MM.1S (cell line): ENCODE data around the gene CFAP54.

Source experiments
- EZH2phosphoT487 ChIP-seq: fragments of 300-600 bp; sonication (generic); IDR thresholded peaks from 2 replicates; pipeline ENCODE4 v1.6.1; 2018; ENCODE audit warnings: antibody characterized with exemption, low read length
- TF ChIP-seq, protein P1 (sequence below): fragments of 300-600 bp; sonication (generic); IDR thresholded peaks from 2 replicates; pipeline ENCODE4 v1.5.1; 2016; ENCODE audit warnings: antibody characterized with exemption, low read length, mixed read lengths

DNA sequence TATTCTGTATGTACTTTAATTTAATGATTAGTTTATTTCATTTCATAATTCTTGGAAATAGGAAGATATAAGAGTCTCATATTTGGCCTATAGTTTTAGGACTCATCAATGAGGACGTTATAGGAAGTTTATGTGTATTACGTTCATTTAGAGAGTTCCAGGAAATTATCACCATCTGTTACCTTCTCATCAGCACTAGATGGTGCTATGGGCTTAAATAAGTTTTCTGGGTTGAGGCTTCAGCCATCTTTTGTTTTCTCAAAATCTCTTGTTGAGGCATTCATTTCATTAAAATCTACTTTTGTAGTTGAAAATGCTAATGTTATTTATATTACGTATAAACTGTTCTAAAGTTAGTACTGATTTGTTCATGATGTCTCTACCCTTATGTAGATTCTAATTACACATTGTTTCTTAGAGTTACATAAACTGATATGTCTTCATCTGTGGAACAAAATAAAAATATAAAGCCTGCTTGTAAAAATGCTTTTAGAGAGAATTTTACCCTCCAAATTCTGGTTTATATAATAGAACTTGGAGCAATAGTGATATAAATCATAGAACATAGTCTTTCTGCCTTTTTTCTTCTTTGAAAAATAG lies 89.2 kb downstream of the CFAP54 start:
- TF ChIP-seq, protein P1, sequence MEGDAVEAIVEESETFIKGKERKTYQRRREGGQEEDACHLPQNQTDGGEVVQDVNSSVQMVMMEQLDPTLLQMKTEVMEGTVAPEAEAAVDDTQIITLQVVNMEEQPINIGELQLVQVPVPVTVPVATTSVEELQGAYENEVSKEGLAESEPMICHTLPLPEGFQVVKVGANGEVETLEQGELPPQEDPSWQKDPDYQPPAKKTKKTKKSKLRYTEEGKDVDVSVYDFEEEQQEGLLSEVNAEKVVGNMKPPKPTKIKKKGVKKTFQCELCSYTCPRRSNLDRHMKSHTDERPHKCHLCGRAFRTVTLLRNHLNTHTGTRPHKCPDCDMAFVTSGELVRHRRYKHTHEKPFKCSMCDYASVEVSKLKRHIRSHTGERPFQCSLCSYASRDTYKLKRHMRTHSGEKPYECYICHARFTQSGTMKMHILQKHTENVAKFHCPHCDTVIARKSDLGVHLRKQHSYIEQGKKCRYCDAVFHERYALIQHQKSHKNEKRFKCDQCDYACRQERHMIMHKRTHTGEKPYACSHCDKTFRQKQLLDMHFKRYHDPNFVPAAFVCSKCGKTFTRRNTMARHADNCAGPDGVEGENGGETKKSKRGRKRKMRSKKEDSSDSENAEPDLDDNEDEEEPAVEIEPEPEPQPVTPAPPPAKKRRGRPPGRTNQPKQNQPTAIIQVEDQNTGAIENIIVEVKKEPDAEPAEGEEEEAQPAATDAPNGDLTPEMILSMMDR, result peak; percentile 70
- no peak for TF ChIP-seq EZH2phosphoT487
